Activated CD4-positive, alpha-beta T cell treated with anti-CD3 and anti-CD28 coated beads for 48 hours (primary cell): ENCODE data around the gene PRSS2.

ENCODE experiments used
- DNase-seq: peaks from one replicate; pipeline ENCODE4 v3.0.0-alpha.2; 2020

Gene PRSS2

DNA sequence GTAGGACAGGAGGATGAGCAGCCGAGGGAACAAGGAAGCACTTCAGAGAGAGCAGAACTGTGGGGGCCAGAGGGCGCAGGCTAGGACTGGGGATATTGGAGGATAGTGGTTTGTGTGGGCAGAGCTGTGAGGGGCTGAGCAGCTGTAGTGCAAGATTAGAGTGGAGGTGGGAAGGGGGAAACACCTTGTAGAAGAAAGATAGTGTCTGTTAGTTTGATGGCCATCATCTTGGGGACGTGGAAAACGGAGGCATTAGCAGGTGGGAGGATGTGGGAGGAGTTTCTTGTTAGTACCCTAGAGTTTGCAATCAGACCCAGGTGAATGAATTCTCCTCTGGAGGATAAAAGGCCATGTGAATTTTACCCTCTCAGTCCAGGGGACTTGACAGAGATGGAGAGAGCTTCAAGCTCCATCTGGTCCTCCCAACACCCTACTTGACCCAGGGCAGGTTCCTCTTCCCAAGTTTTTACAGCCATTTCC is 34.0 kb downstream of the PRSS2 start:
- DNase-seq, result peak; percentile 49

GRCh38 chr7:142805350-142806021 is 34.7 kb downstream of the PRSS2 start:
- DNase-seq, result no peak

GRCh38 chr7:142806022-142806356 is 35.2 kb downstream of the PRSS2 start:
- no peak for DNase-seq

GRCh38 chr7:142806957-142807356 is 36.2 kb downstream of the PRSS2 start:
- no peak for DNase-seq

- peak; percentile 65 for DNase-seq
Measured at GRCh38 chr7:142807855-142808460, 37.2 kb downstream of the PRSS2 start.

- DNase-seq, result no peak
Measured at GRCh38 chr7:142808461-142808801, 37.7 kb downstream of the PRSS2 start.

DNA sequence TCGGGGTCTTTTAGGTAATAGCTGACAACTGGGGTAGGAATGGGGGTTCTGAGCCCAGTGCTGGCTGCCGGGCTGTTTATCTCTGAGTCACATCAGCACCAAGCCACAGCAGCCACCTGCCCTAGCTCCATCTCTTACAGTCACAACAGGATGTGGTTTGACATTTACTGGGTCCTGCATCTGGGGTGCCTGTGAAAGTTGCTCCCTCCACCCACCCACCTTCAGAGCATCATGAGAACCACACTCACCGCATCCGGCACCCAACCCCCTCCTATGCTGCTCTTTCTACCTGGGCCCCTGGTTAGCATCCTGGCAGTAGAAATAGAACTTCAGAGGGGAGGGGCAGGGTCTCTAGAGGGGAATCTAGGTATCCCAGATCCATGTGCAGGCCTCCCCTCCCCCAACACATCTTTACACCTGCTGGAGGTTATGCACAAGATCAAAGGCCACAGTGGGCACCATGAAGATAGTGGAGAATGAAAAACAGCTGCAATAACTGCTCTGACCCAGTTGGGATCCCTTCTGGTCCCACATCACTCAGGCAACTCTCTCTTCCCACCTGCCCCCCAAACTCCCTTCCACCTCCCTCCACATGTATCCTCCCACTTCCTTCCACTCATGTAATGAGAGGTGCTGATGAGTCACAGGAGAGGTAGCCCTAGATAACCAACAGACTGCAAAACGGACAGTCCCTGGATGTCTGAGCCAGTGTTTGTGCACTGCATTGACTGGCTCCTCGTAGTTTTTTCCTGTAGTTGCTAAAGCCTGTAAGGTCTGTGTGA is 38.2 kb downstream of the PRSS2 start:
- peak; percentile 96 for DNase-seq

- no peak for DNase-seq
Measured at GRCh38 chr7:142809671-142810070, 38.9 kb downstream of the PRSS2 start.

DNA sequence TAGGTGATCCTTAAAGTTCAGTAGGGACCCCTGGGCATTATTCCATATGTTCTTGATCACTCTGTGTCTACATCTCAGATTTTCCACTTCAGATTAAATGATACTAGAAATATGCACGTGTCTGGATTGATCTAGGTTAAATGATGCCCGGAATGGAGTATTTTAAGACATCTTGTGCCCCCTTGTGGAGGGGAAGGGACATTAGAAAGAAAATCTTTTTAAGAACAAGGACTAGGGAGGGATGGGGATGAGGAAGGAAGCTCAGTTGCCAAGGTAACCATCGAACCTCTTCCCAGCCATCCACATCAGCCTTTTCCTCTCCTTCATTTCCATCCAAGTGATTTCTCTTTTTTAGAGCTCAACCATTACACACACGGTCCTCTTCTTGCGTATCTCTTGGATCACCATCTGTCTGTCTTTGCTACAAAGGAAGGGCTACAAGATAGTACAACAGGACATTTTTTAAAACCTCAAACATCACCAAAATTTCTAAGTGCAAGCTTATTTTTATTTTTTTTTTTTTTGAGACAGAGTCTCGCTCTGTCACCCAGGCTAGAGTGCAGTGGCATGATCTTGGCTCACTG is 40.5 kb downstream of the PRSS2 start:
- DNase-seq, result no peak

- no peak for DNase-seq
Measured at GRCh38 chr7:142812437-142813215, 41.9 kb downstream of the PRSS2 start.

DNA sequence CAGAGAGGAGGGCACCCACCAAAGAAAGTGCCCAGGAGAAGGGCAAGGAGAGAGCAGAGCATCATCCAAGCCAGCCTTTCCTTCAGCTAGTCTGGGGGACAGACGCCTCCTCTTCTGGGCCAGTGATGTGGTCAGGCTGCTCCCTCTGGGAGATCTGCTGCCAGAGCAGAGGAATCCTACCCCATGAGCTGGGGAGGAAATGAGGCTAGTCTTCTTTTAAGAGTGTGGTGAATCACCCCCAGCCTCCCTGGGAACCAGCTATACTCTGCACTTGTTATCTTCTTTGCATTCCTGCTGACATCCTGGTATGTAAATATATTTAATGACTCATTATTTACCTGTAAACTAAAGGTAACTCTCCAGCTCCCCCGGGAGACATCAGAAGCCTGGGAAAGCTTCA is 42.5 kb downstream of the PRSS2 start:
- no peak for DNase-seq

GRCh38 chr7:142813699-142814098 is 42.9 kb downstream of the PRSS2 start:
- no peak for DNase-seq

DNA sequence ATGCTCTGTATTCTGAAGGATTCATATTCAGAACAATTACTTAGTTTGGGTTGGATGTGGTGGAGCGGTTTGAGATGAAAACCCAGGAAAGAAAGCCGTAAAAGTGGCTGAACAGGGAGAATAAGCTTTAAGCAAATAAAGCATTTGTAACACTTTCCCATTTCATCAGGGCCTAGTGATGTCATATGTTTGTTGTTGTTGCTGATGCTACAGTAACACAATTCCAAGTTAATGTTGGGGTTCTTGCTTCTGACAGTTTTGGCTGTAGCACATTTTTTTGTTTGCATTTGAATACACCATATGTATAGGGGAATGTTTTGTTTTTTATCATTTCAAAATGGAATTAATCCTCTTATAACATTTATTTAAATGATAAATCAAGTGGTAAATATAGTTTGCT is 43.7 kb downstream of the PRSS2 start:
- DNase-seq, result no peak

DNA sequence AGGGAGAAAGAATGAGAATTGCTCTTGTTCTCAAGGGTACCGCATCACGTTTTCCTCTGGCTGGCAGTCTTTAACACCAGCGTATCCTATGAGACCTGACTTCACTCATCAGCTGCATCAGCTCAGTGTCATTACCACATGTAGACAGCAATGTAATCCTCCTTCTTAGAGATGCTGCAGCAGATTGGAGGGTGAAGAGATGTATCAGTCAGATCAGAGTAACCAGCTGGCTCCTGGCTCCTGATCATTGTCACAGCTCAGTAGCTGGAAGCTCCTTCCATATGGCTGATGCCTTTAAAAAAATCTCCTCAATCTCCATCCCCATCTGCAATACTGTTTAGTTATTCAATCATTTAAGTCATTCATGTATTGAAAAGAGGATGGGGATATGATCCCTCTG is 44.4 kb downstream of the PRSS2 start:
- no peak for DNase-seq

DNA sequence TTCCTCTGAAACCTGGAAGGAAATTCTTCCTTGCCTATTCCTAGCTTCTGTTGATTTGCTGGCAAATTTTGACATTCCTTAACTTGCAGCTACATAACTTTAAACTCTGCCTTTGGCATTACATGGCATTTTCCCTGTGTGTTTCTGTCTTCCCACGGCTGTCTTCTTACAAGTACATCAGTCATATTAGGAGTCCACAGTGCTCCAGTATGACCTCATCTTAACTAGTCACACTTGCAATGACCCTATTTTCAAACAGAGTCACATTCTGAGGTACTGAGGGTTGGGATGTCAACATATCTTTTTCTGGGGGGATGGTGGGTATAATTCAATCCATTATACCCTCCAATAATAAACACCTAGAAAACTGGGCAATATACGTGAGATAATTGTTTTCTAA is 46.7 kb downstream of the PRSS2 start:
- DNase-seq, result no peak

DNA sequence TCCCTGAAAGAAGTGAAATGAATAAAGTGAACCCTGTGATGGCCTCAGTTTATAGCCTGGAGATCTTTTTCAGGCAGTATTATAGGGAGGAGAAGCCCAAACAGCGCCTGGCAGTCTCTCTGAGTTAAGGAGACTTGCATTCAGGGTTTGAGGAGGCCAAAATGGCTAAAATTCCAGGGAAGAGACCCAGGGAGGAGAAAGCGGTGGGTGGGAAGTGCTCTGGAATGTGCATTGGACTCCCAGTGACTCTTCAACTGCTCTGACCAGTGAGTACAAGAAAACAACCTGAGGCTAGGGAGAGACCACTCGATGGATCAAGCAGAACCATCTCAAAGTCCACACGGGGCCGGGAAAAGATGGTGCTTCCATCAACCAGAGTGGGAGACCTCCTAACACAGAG is 48.8 kb downstream of the PRSS2 start:
- DNase-seq, result no peak

- DNase-seq, result no peak
Measured at GRCh38 chr7:142822714-142823113, 51.9 kb downstream of the PRSS2 start.
